Mesenchymal stem cell (in vitro differentiated cells and primary cell): ENCODE data around the gene GOSR1.
A peak's percentile ranks its signal among the peaks of the same experiment; 100 is the strongest.
"Not testable (repeated sequence)": the region's sequence is repeated elsewhere in the genome, so short reads cannot be mapped to it uniquely, and the experiment has no call there.

Experiments used
- DNase-seq: peaks from one replicate; pipeline ENCODE4 v3.0.0-alpha.2; 2013
- H2AFZ ChIP-seq: one replicate; pipeline ENCODE4 v1.6.1; 2013; ENCODE audit warnings: low read depth, mild to moderate bottlenecking, control low read depth, inconsistent platforms, low read length, moderate library complexity
- H2AK5ac ChIP-seq: 2 replicates; pipeline ENCODE4 v1.6.1; 2013; ENCODE audit warnings: low read length, moderate library complexity, mild to moderate bottlenecking, inconsistent platforms; ENCODE audit not compliant: severe bottlenecking
- H2BK120ac ChIP-seq: one replicate; pipeline ENCODE4 v1.6.1; 2013; ENCODE audit warnings: low read depth, mild to moderate bottlenecking, inconsistent platforms, low read length, moderate library complexity
- H2BK12ac ChIP-seq, 2 experiments: one replicate each; pipeline ENCODE4 v1.6.1; 2013; ENCODE audit warnings: inconsistent platforms in 2 of 2, low read length in 2 of 2, mild to moderate bottlenecking in 2 of 2, moderate library complexity in 2 of 2, control low read depth in 1 of 2
- H2BK15ac ChIP-seq: one replicate; pipeline ENCODE4 v1.6.1; 2013; ENCODE audit warnings: mild to moderate bottlenecking, low read depth, inconsistent platforms; ENCODE audit not compliant: poor library complexity, severe bottlenecking
- H2BK5ac ChIP-seq: 2 replicates; pipeline ENCODE4 v1.6.1; 2013; ENCODE audit warnings: low read depth, mild to moderate bottlenecking, low read length, control low read depth, inconsistent platforms; ENCODE audit not compliant: poor library complexity, severe bottlenecking
- H3K14ac ChIP-seq, 2 experiments: one replicate each; pipeline ENCODE4 v1.6.1; 2013; ENCODE audit warnings: inconsistent platforms in 2 of 2, low read length in 2 of 2, control low read depth in 1 of 2, mild to moderate bottlenecking in 1 of 2, moderate library complexity in 1 of 2
- H3K18ac ChIP-seq, 2 experiments: one replicate each; pipeline ENCODE4 v1.6.1; 2013; ENCODE audit warnings: inconsistent platforms in 2 of 2, low read length in 2 of 2, control low read depth in 1 of 2, low read depth in 1 of 2, mild to moderate bottlenecking in 1 of 2
- H3K23ac ChIP-seq, 2 experiments: one replicate each; pipeline ENCODE4 v1.6.1; 2013; ENCODE audit warnings: inconsistent platforms in 2 of 2, low read length in 2 of 2, mild to moderate bottlenecking in 2 of 2, moderate library complexity in 2 of 2, control low read depth in 1 of 2
- H3K27ac ChIP-seq: 2 replicates; pipeline ENCODE4 v1.5.1; 2013; ENCODE audit warnings: mild to moderate bottlenecking, moderate library complexity, low read length, control low read depth, inconsistent platforms; ENCODE audit not compliant: poor library complexity, severe bottlenecking
- H3K27me3 ChIP-seq, 2 experiments: 2 replicates each; pipeline versions ENCODE4 v1.6.1 to v1.7.0; 2013; ENCODE audit warnings: low read length in 2 of 2, mild to moderate bottlenecking in 2 of 2, moderate library complexity in 2 of 2, control low read depth in 1 of 2, inconsistent platforms in 1 of 2; ENCODE audit not compliant: control insufficient read depth in 1 of 2, insufficient read depth in 1 of 2
- H3K36me3 ChIP-seq, 2 experiments: 2 replicates each; pipeline versions ENCODE4 v1.6.1 to v1.7.0; 2013; ENCODE audit warnings: low read length in 2 of 2, control low read depth in 1 of 2, inconsistent platforms in 1 of 2, low read depth in 1 of 2, mild to moderate bottlenecking in 1 of 2; ENCODE audit not compliant: insufficient read depth in 2 of 2, control insufficient read depth in 1 of 2
- H3K4ac ChIP-seq, 2 experiments: one replicate each; pipeline ENCODE4 v1.6.1; 2013; ENCODE audit warnings: inconsistent platforms in 2 of 2, low read length in 2 of 2, mild to moderate bottlenecking in 2 of 2, moderate library complexity in 2 of 2, control low read depth in 1 of 2, low read depth in 1 of 2
- H3K4me1 ChIP-seq: 2 replicates; pipeline ENCODE4 v1.6.1; 2013; ENCODE audit warnings: low read depth, low read length, control low read depth; ENCODE audit not compliant: control insufficient read depth, insufficient read depth
- H3K4me2 ChIP-seq: 2 replicates; pipeline ENCODE4 v1.6.1; 2013; ENCODE audit warnings: low read length, mild to moderate bottlenecking, inconsistent platforms; ENCODE audit not compliant: poor library complexity, severe bottlenecking
- H3K4me3 ChIP-seq, 2 experiments: 2 replicates each; pipeline versions ENCODE4 v1.5.1 to v1.7.0; 2013; ENCODE audit warnings: low read length in 2 of 2, mild to moderate bottlenecking in 2 of 2, control low read depth in 1 of 2, low read depth in 1 of 2; ENCODE audit not compliant: insufficient read depth in 1 of 2
- H3K79me1 ChIP-seq: replicated peaks from 2 replicates; pipeline ENCODE4 v1.6.1; 2013; ENCODE audit warnings: mild to moderate bottlenecking, control low read depth, low read length, inconsistent platforms; ENCODE audit not compliant: poor library complexity, severe bottlenecking
- H3K9ac ChIP-seq: 2 replicates; pipeline ENCODE4 v1.7.0; 2013; ENCODE audit warnings: mild to moderate bottlenecking, low read length, moderate library complexity
- H3K9me3 ChIP-seq: 2 replicates; pipeline ENCODE4 v1.7.0; 2013; ENCODE audit warnings: mild to moderate bottlenecking, low read length; ENCODE audit not compliant: control insufficient read depth
- H4K8ac ChIP-seq: one replicate; pipeline ENCODE4 v1.6.1; 2013; ENCODE audit warnings: inconsistent platforms, mild to moderate bottlenecking, low read length, moderate library complexity
- H4K91ac ChIP-seq: one replicate; pipeline ENCODE4 v1.6.1; 2013; ENCODE audit warnings: mild to moderate bottlenecking, low read length, inconsistent platforms
- WGBS: methylation state at CpG from one replicate; pipeline ENCODE4 v1.1.7; 2013; ENCODE audit warnings: mixed read lengths; 5-methylcytosine and 5-hydroxymethylcytosine counted together

GOSR1 gene

GRCh38 chr17:30550512-30551273 is 73.5 kb downstream of the GOSR1 start:
- no peaks in the 10 kb centered on the region for H3K36me3 ChIP-seq
- H3K4me2 ChIP-seq, result no peak overlapping the region
- 77% methylated on average over 10 of the region's 10 CpGs for WGBS
- H3K18ac ChIP-seq, result no peak overlapping the region
- no peaks in the 10 kb centered on the region for H3K27me3 ChIP-seq
- H3K9me3 ChIP-seq, result no peaks in the 10 kb centered on the region
- H3K79me1 ChIP-seq, result no peaks in the 10 kb centered on the region
- no peak overlapping the region for H2BK15ac ChIP-seq
- peaks cover 7% of the 10 kb centered on the region for H3K4me1 ChIP-seq
- DNase-seq, result peak; percentile 14
- H2AK5ac ChIP-seq, result no peak overlapping the region
- H2BK120ac ChIP-seq, result no peak overlapping the region
- H3K4ac ChIP-seq, result no peak overlapping the region
- H2BK5ac ChIP-seq, result no peak overlapping the region
- H3K9ac ChIP-seq, result peak overlapping the region; percentile 8
- H2BK12ac ChIP-seq, result no peak overlapping the region
- no peak overlapping the region for H3K23ac ChIP-seq
- no peak overlapping the region for H4K91ac ChIP-seq
- no peak overlapping the region for H4K8ac ChIP-seq
- H3K4me3 ChIP-seq, result no peak overlapping the region
- peak overlapping the region in 1 of 2 experiments; percentile 44 for H3K14ac ChIP-seq
- H2AFZ ChIP-seq, result no peak overlapping the region
- H3K27ac ChIP-seq, result no peak overlapping the region

- WGBS, result 84% methylated on average over 9 of the region's 9 CpGs
- H3K79me1 ChIP-seq, H3K9me3 ChIP-seq, H2BK12ac ChIP-seq, H3K4me1 ChIP-seq, H3K27me3 ChIP-seq, H3K27ac ChIP-seq, H3K36me3 ChIP-seq, H2BK15ac ChIP-seq, H4K8ac ChIP-seq, H3K18ac ChIP-seq, H4K91ac ChIP-seq, H3K14ac ChIP-seq, H2AK5ac ChIP-seq, H3K23ac ChIP-seq, H2BK120ac ChIP-seq, H3K4me3 ChIP-seq, DNase-seq, H2BK5ac ChIP-seq, H3K4ac ChIP-seq, H3K4me2 ChIP-seq, H2AFZ ChIP-seq: not testable (repeated sequence)
- peak overlapping the region; percentile 8 for H3K9ac ChIP-seq
These were observed 74.2 kb downstream of the GOSR1 start for GRCh38 chr17:30551274-30551995.

DNA sequence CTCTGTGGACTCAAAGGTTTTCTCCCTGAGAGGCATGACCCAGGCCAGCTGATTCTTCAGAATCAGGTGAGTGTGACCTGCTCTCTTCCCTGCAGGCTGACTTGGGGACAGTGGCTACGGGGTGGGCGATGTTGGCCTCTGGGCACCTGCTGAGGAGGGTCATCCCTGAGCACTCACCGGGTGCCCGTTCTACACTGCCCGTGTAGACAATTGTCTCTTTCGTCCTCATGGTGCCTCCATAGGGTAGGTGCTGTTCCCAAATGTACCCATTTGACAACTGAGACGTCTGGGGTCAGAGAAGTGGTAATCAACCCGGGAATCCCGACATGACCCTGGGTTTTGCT is 74.8 kb downstream of the GOSR1 start:
- Histone ChIP-seq H3K4me3 (no peak overlapping the region), H4K8ac (no peak overlapping the region), H3K27ac (no peak overlapping the region), H4K91ac (no peak overlapping the region), H3K14ac (no peak overlapping the region), H3K18ac (no peak overlapping the region), H2AK5ac (no peak overlapping the region), H3K4me1 (peaks cover 7% of the 10 kb centered on the region), H2BK12ac (no peak overlapping the region), H2BK15ac (no peak overlapping the region), H3K36me3 (no peaks in the 10 kb centered on the region), H2AFZ (no peak overlapping the region), H2BK120ac (no peak overlapping the region), H3K9me3 (no peaks in the 10 kb centered on the region), H3K4me2 (no peak overlapping the region), H2BK5ac (no peak overlapping the region), H3K9ac (no peak overlapping the region), H3K27me3 (no peaks in the 10 kb centered on the region), H3K4ac (no peak overlapping the region), H3K23ac (no peak overlapping the region), H3K79me1 (no peaks in the 10 kb centered on the region)
- WGBS, result 95% methylated on average over 9 of the region's 9 CpGs
- DNase-seq, result no peak

GRCh38 chr17:30552994-30553566 is 75.9 kb downstream of the GOSR1 start:
- H3K36me3 ChIP-seq, result no peaks in the 10 kb centered on the region
- H3K79me1 ChIP-seq, result no peaks in the 10 kb centered on the region
- no peak overlapping the region for H2BK120ac ChIP-seq
- no peak overlapping the region for H3K9ac ChIP-seq
- H3K27ac ChIP-seq, result no peak overlapping the region
- no peak overlapping the region for H2BK5ac ChIP-seq
- no peak overlapping the region for H3K4me3 ChIP-seq
- no peak overlapping the region for H2BK15ac ChIP-seq
- no peak overlapping the region for H3K4ac ChIP-seq
- no peak overlapping the region for H2AK5ac ChIP-seq
- H4K8ac ChIP-seq, result no peak overlapping the region
- no peak overlapping the region for H4K91ac ChIP-seq
- no peak overlapping the region for H2BK12ac ChIP-seq
- whole genome bisulfite sequencing, result 93% methylated on average over 10 of the region's 10 CpGs
- H2AFZ ChIP-seq, result no peak overlapping the region
- H3K18ac ChIP-seq, result no peak overlapping the region
- no peak overlapping the region for H3K23ac ChIP-seq
- peaks cover 7% of the 10 kb centered on the region for H3K4me1 ChIP-seq
- no peak overlapping the region for H3K14ac ChIP-seq
- no peaks in the 10 kb centered on the region for H3K9me3 ChIP-seq
- H3K27me3 ChIP-seq, result no peaks in the 10 kb centered on the region
- DNase-seq, result no peak
- no peak overlapping the region for H3K4me2 ChIP-seq
